Endothelial cell of hepatic sinusoid (primary cell): ENCODE results near the gene MIA3.
"Not testable (repeated sequence)": the region's sequence is repeated elsewhere in the genome, so short reads cannot be mapped to it uniquely, and the experiment has no call there.

ENCODE experiments used
- in situ Hi-C: cut with HindIII; loops from 2 replicates; pipeline ENCODE4 v1.10.0; 2017; ENCODE audit warnings: low sequenced_read_pairs

MIA3 gene

GRCh38 chr1:222618001-222618879 is at the start of gene MIA3:
MIA3 (plus strand) TSS chr1:222618097; CDS start chr1:222618111, 14 bp downstream.
- in situ Hi-C loops = loop anchor here (5.0 kb wide), 1 partner anchor 34 kb away; no protein-coding TSS in a partner anchor

GRCh38 chr1:222570837-222571236 is 47.1 kb upstream of the MIA3 start:
- in situ Hi-C loops = no loop called here

- in situ Hi-C loops = no loop called here
Measured at GRCh38 chr1:222579316-222579715, 38.6 kb upstream of the MIA3 start.

GRCh38 chr1:222582099-222582774 is 35.7 kb upstream of the MIA3 start:
- in situ Hi-C loops = no loop called here

- in situ Hi-C loops = no loop called here
Measured at GRCh38 chr1:222583079-222583478, 34.8 kb upstream of the MIA3 start.

- in situ Hi-C loops = no loop called here
Measured at GRCh38 chr1:222586842-222587241, 31.1 kb upstream of the MIA3 start.

- in situ Hi-C loops = no loop called here
Measured at GRCh38 chr1:222588135-222588534, 29.8 kb upstream of the MIA3 start.

GRCh38 chr1:222589462-222590302 is 28.2 kb upstream of the MIA3 start, which contains the start of gene TAF1A:
TAF1A (minus strand) TSS chr1:222589933.
- in situ Hi-C loops = no loop called here

- in situ Hi-C loops = no loop called here
Measured at GRCh38 chr1:222592171-222592570, 25.7 kb upstream of the MIA3 start.

GRCh38 chr1:222594789-222595188 is 23.1 kb upstream of the MIA3 start:
- in situ Hi-C loops = no loop called here

GRCh38 chr1:222596696-222597095 is 21.2 kb upstream of the MIA3 start:
- in situ Hi-C loops = no loop called here

- in situ Hi-C loops = no loop called here
Measured at GRCh38 chr1:222600281-222600680, 17.6 kb upstream of the MIA3 start.

- in situ Hi-C loops = no loop called here
Measured at GRCh38 chr1:222601257-222601656, 16.6 kb upstream of the MIA3 start.

GRCh38 chr1:222606757-222607156 is 11.1 kb upstream of the MIA3 start:
- in situ Hi-C loops = no loop called here

GRCh38 chr1:222609111-222609510 is 8.8 kb upstream of the MIA3 start:
- in situ Hi-C loops = not testable (repeated sequence)

GRCh38 chr1:222610728-222611127 is 7.2 kb upstream of the MIA3 start:
- in situ Hi-C loops = no loop called here

GRCh38 chr1:222613627-222614026 is 4.3 kb upstream of the MIA3 start:
- in situ Hi-C loops = no loop called here

GRCh38 chr1:222616525-222616924 is 1.4 kb upstream of the MIA3 start:
- in situ Hi-C loops = loop anchor here (5.0 kb wide), 1 partner anchor 36 kb away; no protein-coding TSS in a partner anchor

- in situ Hi-C loops = loop anchor here (5.0 kb wide), 1 partner anchor 35 kb away; no protein-coding TSS in a partner anchor
Measured at GRCh38 chr1:222617367-222617951, 438 bp upstream of the MIA3 start.

GRCh38 chr1:222618880-222619596 is 1.1 kb downstream of the MIA3 start:
- in situ Hi-C loops = loop anchor here (5.0 kb wide), 1 partner anchor 33 kb away; no protein-coding TSS in a partner anchor
